Endodermal cell (in vitro differentiated cells): ENCODE data around the gene TSPAN18. TPM values are rescaled to one million over a fixed set of nuclear protein-coding genes. Genes with fewer than 3 reads are reported as not detected.

Experiments
- DNase-seq: peaks from one replicate; pipeline ENCODE4 v3.0.0-alpha.2; 2017
- H3K27ac ChIP-seq: 2 replicates; pipeline ENCODE4 v1.5.1; 2013; ENCODE audit warnings: mild to moderate bottlenecking, low read depth, low read length, moderate library complexity
- H3K27me3 ChIP-seq: 2 replicates; pipeline ENCODE4 v1.6.1; 2013; ENCODE audit warnings: mild to moderate bottlenecking, low read length, moderate library complexity; ENCODE audit not compliant: insufficient read depth, control insufficient read depth, poor library complexity, severe bottlenecking
- H3K36me3 ChIP-seq: 2 replicates; pipeline ENCODE4 v1.7.0; 2013; ENCODE audit warnings: mild to moderate bottlenecking, low read length, moderate library complexity; ENCODE audit not compliant: control insufficient read depth, insufficient read depth
- H3K4me1 ChIP-seq: one replicate; pipeline ENCODE4 v1.7.0; 2013; ENCODE audit warnings: low read length; ENCODE audit not compliant: control insufficient read depth, insufficient read depth
- H3K4me3 ChIP-seq: 2 replicates; pipeline ENCODE4 v1.5.1; 2013; ENCODE audit warnings: mild to moderate bottlenecking, low read length, moderate library complexity
- H3K9ac ChIP-seq: 2 replicates; pipeline ENCODE4 v1.6.1; 2013; ENCODE audit warnings: mild to moderate bottlenecking, low read length, moderate library complexity; ENCODE audit not compliant: poor library complexity, severe bottlenecking; ENCODE audit errors: extremely low read depth
- H3K9me3 ChIP-seq: 2 replicates; pipeline ENCODE4 v1.6.1; 2013; ENCODE audit warnings: mild to moderate bottlenecking, low read length, moderate library complexity; ENCODE audit not compliant: control insufficient read depth
- H3K27ac Mint-ChIP-seq: 2 replicates; pipeline ENCODE4 v1.8.0; 2020; ENCODE audit warnings: mixed read lengths
- H3K27me3 Mint-ChIP-seq: 2 replicates; pipeline ENCODE4 v1.8.0; 2021; ENCODE audit warnings: mild to moderate bottlenecking, mixed read lengths; ENCODE audit not compliant: insufficient read depth
- H3K36me3 Mint-ChIP-seq: 2 replicates; pipeline ENCODE4 v1.8.0; 2020; ENCODE audit warnings: low read depth, mixed read lengths
- H3K4me1 Mint-ChIP-seq: 2 replicates; pipeline ENCODE4 v1.8.0; 2020; ENCODE audit warnings: mixed read lengths
- H3K4me3 Mint-ChIP-seq: 2 replicates; pipeline ENCODE4 v1.8.0; 2020; ENCODE audit warnings: mild to moderate bottlenecking, moderate library complexity, mixed read lengths
- H3K9me3 Mint-ChIP-seq: 2 replicates; pipeline ENCODE4 v1.8.0; 2020; ENCODE audit warnings: mild to moderate bottlenecking, mixed read lengths
- WGBS, 2 experiments: methylation state at CpG; one replicate each; pipeline versions ENCODE4 v1.1.5 to v1.1.7; 2013; ENCODE audit warnings: missing lambda C conversion rate in 2 of 2, mixed read lengths in 1 of 2; ENCODE audit not compliant: insufficient coverage in 1 of 2, insufficient read length in 1 of 2; 5-methylcytosine and 5-hydroxymethylcytosine counted together
- total RNA-seq, 2 donors: library from RNA; stranded (reverse); fragmentation: NEBNext Ultra II Directional in 1 of 2; extraction: Animal tissue kit (Norgen Biotek cat#: 25700) in 1 of 2; gene quantifications; 2 replicates in 1 of 2; 3 replicates in 1 of 2; pipeline ENCODE4 v1.2.1, GENCODE V29; 2021
- TF ChIP-seq, protein P1 (sequence below): fragments of 200-600 bp; sonication (generic); conservative IDR thresholded peaks from 2 replicates; pipeline ENCODE4 v1.5.0; 2021; ENCODE audit warnings: antibody characterized with exemption, mild to moderate bottlenecking

Gene TSPAN18
- total RNA-seq, 2 donors from 2014 or later, result 28.0 to 28.7 TPM

DNA sequence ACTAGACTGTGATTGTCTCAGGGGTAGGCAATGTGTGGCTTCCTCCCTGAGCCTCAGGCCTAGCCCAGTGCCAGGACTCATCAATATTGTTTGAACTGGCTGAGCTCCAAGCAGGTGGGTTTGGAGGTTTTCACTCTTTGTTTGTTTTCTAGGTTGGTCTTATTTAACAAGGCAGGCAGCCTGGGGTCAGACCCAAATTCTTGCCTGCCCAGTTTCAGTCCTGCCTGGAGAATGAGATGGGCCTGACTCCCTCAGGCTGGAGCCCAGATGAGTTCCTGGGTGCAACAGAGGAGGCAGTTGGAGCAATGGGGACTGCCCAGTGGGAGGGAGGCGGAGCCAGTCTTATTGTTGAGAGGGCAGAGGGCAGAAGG is 252.2 kb downstream of the TSPAN18 start:
- peaks cover 27% of the 10 kb centered on the region for H3K4me1 ChIP-seq
- TF ChIP-seq, protein P1, sequence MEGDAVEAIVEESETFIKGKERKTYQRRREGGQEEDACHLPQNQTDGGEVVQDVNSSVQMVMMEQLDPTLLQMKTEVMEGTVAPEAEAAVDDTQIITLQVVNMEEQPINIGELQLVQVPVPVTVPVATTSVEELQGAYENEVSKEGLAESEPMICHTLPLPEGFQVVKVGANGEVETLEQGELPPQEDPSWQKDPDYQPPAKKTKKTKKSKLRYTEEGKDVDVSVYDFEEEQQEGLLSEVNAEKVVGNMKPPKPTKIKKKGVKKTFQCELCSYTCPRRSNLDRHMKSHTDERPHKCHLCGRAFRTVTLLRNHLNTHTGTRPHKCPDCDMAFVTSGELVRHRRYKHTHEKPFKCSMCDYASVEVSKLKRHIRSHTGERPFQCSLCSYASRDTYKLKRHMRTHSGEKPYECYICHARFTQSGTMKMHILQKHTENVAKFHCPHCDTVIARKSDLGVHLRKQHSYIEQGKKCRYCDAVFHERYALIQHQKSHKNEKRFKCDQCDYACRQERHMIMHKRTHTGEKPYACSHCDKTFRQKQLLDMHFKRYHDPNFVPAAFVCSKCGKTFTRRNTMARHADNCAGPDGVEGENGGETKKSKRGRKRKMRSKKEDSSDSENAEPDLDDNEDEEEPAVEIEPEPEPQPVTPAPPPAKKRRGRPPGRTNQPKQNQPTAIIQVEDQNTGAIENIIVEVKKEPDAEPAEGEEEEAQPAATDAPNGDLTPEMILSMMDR, result no peak
- peak; percentile 67 for DNase-seq
- H3K9ac ChIP-seq, result peak overlapping the region; percentile 71
- Mint-ChIP-seq H3K36me3 (no peaks in the 10 kb centered on the region), H3K27ac (no peak overlapping the region), H3K9me3 (peaks cover 3% of the 10 kb centered on the region), H3K27me3 (no peaks in the 10 kb centered on the region), H3K4me1 (peaks cover 7% of the 10 kb centered on the region), H3K4me3 (peak overlapping the region; percentile 12)
- no peak overlapping the region for H3K4me3 ChIP-seq
- H3K27ac ChIP-seq, result no peak overlapping the region
- no peaks in the 10 kb centered on the region for H3K9me3 ChIP-seq
- no peaks in the 10 kb centered on the region for H3K27me3 ChIP-seq
- 86% methylated on average over 1 of the region's 1 CpG; no CpG with 5 or more reads in 1 of the 2 experiments for WGBS, 2 experiments
- no peaks in the 10 kb centered on the region for H3K36me3 ChIP-seq

DNA sequence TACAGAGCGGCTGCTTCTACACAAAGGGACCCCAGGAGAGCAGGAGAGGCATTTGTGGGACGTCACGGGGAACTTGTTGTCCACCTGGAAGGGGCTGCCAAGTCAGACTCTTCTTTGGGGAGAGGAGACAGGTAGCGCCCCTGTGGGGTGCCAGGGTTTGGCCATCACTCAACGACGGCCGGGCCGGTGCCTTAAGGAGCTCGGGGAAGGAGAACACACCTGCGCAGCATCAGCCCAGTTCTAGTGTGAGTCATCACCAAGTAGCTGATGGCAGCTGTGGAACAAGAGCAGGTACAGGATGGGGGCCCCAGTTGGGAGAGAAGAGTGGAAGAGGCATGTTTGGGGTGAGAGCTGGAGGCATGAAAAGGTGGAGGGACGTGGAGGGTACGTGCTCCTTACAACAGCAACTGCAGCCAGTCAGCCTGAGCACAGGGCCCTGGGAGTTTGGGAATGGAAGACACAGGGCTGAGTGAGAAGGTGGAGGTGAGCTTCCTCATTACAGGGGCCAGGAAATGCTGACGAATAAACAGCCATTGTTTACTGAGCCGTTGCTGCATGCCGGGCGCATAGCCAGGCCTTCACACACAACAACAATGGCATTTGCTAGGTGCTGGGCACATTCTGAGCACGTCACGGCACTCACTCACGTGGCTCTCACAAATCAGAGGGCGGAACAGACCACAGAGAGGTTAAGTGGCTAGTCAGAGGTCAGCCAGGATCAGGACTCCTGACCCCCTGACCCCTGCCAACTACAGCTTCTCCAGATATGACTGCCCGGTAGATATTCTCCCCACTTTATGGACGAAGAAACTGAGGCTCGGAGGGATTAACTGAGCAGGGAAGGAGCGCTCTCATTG is 253.0 kb downstream of the TSPAN18 start:
- 70 to 87% methylated on average over 17 to 24 of the region's 24 CpGs for WGBS, 2 experiments
- Mint-ChIP-seq H3K36me3 (no peaks in the 10 kb centered on the region), H3K9me3 (peaks cover 3% of the 10 kb centered on the region), H3K27me3 (no peaks in the 10 kb centered on the region), H3K4me3 (peak overlapping the region; percentile 12), H3K4me1 (peaks cover 4% of the 10 kb centered on the region), H3K27ac (no peak overlapping the region)
- Histone ChIP-seq H3K9ac (peak overlapping the region; percentile 26), H3K27me3 (no peaks in the 10 kb centered on the region), H3K4me3 (no peak overlapping the region), H3K27ac (no peak overlapping the region), H3K36me3 (no peaks in the 10 kb centered on the region), H3K9me3 (no peaks in the 10 kb centered on the region), H3K4me1 (peaks cover 24% of the 10 kb centered on the region)
- peak; percentile 85 for DNase-seq
- TF ChIP-seq, protein P1, result no peak

DNA sequence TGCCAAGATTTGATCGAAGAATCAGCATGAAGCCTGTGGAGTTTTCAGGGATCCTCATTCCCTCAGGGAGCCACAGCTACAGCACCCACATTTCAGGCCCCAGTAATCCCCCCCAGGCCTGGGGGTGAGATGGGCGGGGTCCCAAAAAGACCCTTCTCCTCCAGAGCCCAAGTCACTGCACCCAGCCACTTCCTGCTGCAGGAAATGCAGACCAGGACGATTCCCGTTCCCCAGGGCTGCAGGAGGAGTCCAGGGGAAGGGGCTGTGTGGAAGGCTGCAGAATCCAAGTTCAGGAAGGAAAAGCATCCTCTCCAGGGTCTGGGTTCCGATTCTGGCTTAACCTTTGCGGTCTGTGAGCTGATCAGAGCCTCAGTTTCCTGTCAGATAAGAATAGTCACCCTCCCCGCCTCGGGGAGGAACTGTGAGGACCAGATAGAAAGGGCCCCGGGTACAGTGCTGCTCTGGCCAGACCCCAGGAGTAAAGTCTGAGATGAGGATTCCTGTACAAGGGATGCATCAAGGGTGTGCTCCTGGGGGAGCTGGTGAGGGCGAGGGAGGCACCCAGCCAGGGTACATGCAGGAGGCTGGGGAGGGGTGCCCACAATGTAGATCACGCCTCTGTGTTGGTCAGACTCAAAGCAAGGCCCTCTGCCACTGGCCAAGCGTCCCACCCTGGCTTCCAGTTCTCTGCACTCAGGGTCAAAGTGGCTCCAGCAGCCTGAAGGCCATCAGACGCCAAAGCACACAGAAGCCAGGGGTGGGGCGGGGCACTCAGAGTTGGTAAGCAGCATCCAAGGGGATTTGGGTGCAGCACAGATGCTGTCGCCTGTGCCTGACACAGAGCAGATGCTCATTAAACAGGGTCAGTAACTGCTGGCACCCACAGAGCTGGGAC is 254.0 kb downstream of the TSPAN18 start:
- H3K4me1 ChIP-seq, result peaks cover 24% of the 10 kb centered on the region
- WGBS, 2 experiments, result 92 to 93% methylated on average over 7 to 15 of the region's 15 CpGs
- TF ChIP-seq, protein P1, result no peak
- no peaks in the 10 kb centered on the region for H3K4me1 Mint-ChIP-seq
- H3K9me3 Mint-ChIP-seq, result peaks cover 3% of the 10 kb centered on the region
- H3K4me3 ChIP-seq, result no peak overlapping the region
- no peak overlapping the region for H3K27ac ChIP-seq
- DNase-seq, result peak; percentile 55
- no peak overlapping the region for H3K27ac Mint-ChIP-seq
- H3K27me3 ChIP-seq, result no peaks in the 10 kb centered on the region
- H3K36me3 ChIP-seq, result no peaks in the 10 kb centered on the region
- no peaks in the 10 kb centered on the region for H3K36me3 Mint-ChIP-seq
- no peak overlapping the region for H3K9ac ChIP-seq
- H3K27me3 Mint-ChIP-seq, result peaks cover 2% of the 10 kb centered on the region
- H3K4me3 Mint-ChIP-seq, result no peak overlapping the region
- H3K9me3 ChIP-seq, result no peaks in the 10 kb centered on the region

Other genes with a start within 250 kb of the TSPAN18 start
- gene CD82, start 161.3 kb upstream of the TSPAN18 start, total RNA-seq, result 1 to 10 TPM; 1.7 to 3.0 TPM
- gene TP53I11, start 223.9 kb downstream of the TSPAN18 start, total RNA-seq, result 100 to 1,000 TPM; 136 to 203 TPM